GM21367 (cell line): ENCODE data around the gene ERO1B.
"Not testable (repeated sequence)": the region's sequence is repeated elsewhere in the genome, so short reads cannot be mapped to it uniquely, and the experiment has no call there.

Source experiments
- ATAC-seq: cut with Tn5 transposase; IDR thresholded peaks from one replicate; pipeline ENCODE4 v1.9.1; 2021; ENCODE audit not compliant: unreplicated experiment

The ERO1B gene

GRCh38 chr1:236193184-236193583, 88.6 kb downstream of the ERO1B start:
- ATAC-seq = no peak

GRCh38 chr1:236188084-236188483, 93.7 kb downstream of the ERO1B start:
- ATAC-seq = not testable (repeated sequence)

- ATAC-seq = not testable (repeated sequence)
Measured at GRCh38 chr1:236186471-236186870, 95.3 kb downstream of the ERO1B start.

- no peak for ATAC-seq
Measured at GRCh38 chr1:236185687-236186086, 96.1 kb downstream of the ERO1B start.

GRCh38 chr1:236181059-236181458, 100.7 kb downstream of the ERO1B start:
- no peak for ATAC-seq

- ATAC-seq = no peak
Measured at GRCh38 chr1:236179634-236180033, 102.1 kb downstream of the ERO1B start.

GRCh38 chr1:236176337-236177336, 105.1 kb downstream of the ERO1B start:
- no peak for ATAC-seq

GRCh38 chr1:236175642-236176336, 106.0 kb downstream of the ERO1B start:
- peak; percentile 92 for ATAC-seq

GRCh38 chr1:236173174-236173767, 108.5 kb downstream of the ERO1B start:
- ATAC-seq = no peak

GRCh38 chr1:236172041-236172579, 109.6 kb downstream of the ERO1B start:
- ATAC-seq = no peak

GRCh38 chr1:236168716-236169429, 112.9 kb downstream of the ERO1B start:
- ATAC-seq = no peak

- ATAC-seq = no peak
Measured at GRCh38 chr1:236167578-236167977, 114.2 kb downstream of the ERO1B start.

- ATAC-seq = no peak
Measured at GRCh38 chr1:236167154-236167553, 114.6 kb downstream of the ERO1B start.

- ATAC-seq = no peak
Measured at GRCh38 chr1:236166041-236166440, 115.7 kb downstream of the ERO1B start.
